Measurements from ENCODE around the gene MTG2.

MTG2 gene

DNA sequence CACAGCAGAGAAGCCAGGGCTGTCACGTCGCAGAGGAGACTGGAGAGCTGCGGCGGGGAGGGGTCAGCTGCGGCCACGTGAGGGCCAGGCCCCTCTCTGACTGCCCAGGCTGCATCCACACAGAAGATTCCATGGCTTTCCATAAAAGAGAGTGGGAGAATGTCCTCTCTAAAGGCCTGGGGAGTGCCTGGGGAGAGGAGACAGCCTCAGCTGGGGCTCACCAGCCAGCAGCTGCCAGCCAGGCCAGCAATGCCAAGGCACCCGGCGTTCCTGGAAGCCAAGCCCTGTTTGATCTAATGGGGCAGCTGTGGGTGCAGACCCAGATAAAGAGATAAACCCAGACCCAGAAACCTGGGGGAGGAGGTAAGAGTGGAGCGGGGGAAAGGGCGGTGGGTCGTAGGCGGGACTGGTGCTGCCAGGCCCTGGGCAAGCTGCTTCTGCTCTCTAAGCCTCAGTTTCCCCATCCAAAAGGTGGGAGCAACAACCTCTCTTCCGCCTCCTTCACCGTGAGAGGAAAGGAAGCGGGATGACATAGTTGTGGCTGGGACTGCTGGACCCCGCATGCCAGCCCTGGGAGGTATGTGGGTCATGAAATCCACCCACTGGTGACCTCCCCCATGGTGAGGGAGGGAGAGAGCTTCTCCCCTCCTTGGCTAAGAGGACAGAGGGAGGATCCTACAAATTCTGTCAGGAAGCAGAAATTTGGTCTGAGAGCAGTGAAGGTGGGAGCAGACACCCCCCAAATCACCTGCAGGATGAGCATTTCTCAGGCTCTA, 52.4 kb downstream of the MTG2 start:
- Histone ChIP-seq H3K9me3 (ENCODE audit: control insufficient read depth in 1 of 2, low read length in 2 of 2) (no peaks in the 10 kb centered on the region), H3K27me3 (ENCODE audit: low read depth, low read length) (no peaks in the 10 kb centered on the region), H3K27ac (ENCODE audit: low read length) (no peak overlapping the region), H3K4me3 (ENCODE audit: low read depth in 1 of 2, low read length in 2 of 2) (no peak overlapping the region), H3K4me1 (ENCODE audit: control insufficient read depth in 1 of 2, insufficient read depth in 2 of 2, low read length in 2 of 2) (peaks cover 0 to 13% of the 10 kb centered on the region in 2 donors), H3K36me3 (ENCODE audit: control insufficient read depth in 1 of 2, insufficient read depth in 2 of 2, low read length in 2 of 2) (no peaks in the 10 kb centered on the region)

DNA sequence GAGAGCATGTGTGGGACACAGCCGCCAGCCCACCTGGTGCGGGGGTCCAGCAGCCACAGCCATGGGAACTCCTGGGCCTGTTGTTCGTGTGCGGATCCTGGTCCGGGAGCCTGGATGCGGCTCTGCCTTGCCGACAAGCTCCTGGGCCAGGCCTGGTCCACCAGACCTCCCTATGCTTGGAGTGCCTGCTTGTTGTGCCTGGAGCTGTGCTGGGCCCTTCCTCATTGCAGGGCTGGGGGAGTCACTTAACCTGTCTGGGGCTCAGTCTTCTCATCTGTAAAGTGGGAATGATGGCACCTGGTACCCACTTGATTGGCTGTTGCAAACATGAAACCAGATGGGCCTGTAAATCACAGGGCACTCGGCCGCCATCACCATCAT, 52.9 kb downstream of the MTG2 start:
- Histone ChIP-seq H3K27ac (ENCODE audit: low read length) (no peak overlapping the region), H3K4me1 (ENCODE audit: control insufficient read depth in 1 of 2, insufficient read depth in 2 of 2, low read length in 2 of 2) (peaks cover 0 to 13% of the 10 kb centered on the region in 2 donors), H3K27me3 (ENCODE audit: low read depth, low read length) (no peaks in the 10 kb centered on the region)

DNA sequence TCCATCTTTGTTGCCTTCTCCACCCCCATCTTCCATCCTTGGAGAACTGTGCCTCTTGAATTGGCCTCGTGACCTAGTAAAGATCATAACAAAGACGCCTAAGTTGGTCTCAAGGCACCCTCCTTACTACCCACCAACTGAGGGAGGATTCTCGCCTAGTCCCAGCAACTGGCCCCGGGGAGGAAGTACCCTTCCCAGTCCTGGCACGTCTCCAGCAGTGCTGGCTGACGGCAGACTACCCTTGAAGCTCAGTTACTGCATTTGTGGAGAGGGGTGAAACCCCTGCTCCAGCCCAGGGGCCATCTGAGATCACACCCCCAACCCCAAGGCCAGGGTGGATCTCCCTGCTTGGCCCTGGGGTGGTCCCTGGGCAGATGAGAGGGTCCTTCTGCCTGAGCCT, 53.4 kb downstream of the MTG2 start:
- Histone ChIP-seq H3K4me1 (ENCODE audit: control insufficient read depth in 1 of 2, insufficient read depth in 2 of 2, low read length in 2 of 2) (peaks cover 0 to 13% of the 10 kb centered on the region in 2 donors), H3K27ac (ENCODE audit: low read length) (no peak overlapping the region), H3K9me3 (ENCODE audit: control insufficient read depth in 1 of 2, low read length in 2 of 2) (no peaks in the 10 kb centered on the region), H3K36me3 (ENCODE audit: control insufficient read depth in 1 of 2, insufficient read depth in 2 of 2, low read length in 2 of 2) (peaks cover 0 to under 1% of the 10 kb centered on the region in 2 donors), H3K4me3 (ENCODE audit: low read depth in 1 of 2, low read length in 2 of 2) (no peak overlapping the region), H3K27me3 (ENCODE audit: low read depth, low read length) (no peaks in the 10 kb centered on the region)

More for the DNA sequence above, 52.9 kb downstream of the MTG2 start:
- Histone ChIP-seq H3K4me3 (ENCODE audit: low read depth in 1 of 2, low read length in 2 of 2) (no peak overlapping the region), H3K9me3 (ENCODE audit: control insufficient read depth in 1 of 2, low read length in 2 of 2) (no peaks in the 10 kb centered on the region), H3K36me3 (ENCODE audit: control insufficient read depth in 1 of 2, insufficient read depth in 2 of 2, low read length in 2 of 2) (no peaks in the 10 kb centered on the region)

- Histone ChIP-seq H3K9me3 (ENCODE audit: control insufficient read depth in 1 of 2, low read length in 2 of 2) (no peaks in the 10 kb centered on the region), H3K4me3 (ENCODE audit: low read depth in 1 of 2, low read length in 2 of 2) (no peak overlapping the region), H3K27ac (ENCODE audit: low read length) (no peak overlapping the region), H3K36me3 (ENCODE audit: control insufficient read depth in 1 of 2, insufficient read depth in 2 of 2, low read length in 2 of 2) (peaks cover 0 to 5% of the 10 kb centered on the region in 2 donors), H3K4me1 (ENCODE audit: control insufficient read depth in 1 of 2, insufficient read depth in 2 of 2, low read length in 2 of 2) (peaks cover 0 to 13% of the 10 kb centered on the region in 2 donors), H3K27me3 (ENCODE audit: low read depth, low read length) (no peaks in the 10 kb centered on the region)
Observed at GRCh38 chr20:62236766-62237513, 54.1 kb downstream of the MTG2 start.

- H3K27ac ChIP-seq (ENCODE audit: low read length) = no peak overlapping the region
- peaks cover 5 to 13% of the 10 kb centered on the region in 2 donors for H3K4me1 ChIP-seq (ENCODE audit: control insufficient read depth in 1 of 2, insufficient read depth in 2 of 2, low read length in 2 of 2)
- peaks cover 0 to 5% of the 10 kb centered on the region in 2 donors for H3K36me3 ChIP-seq (ENCODE audit: control insufficient read depth in 1 of 2, insufficient read depth in 2 of 2, low read length in 2 of 2)
- peak overlapping the region; percentile 28 to 73 for H3K4me3 ChIP-seq (ENCODE audit: low read depth in 1 of 2, low read length in 2 of 2)
- H3K9me3 ChIP-seq (ENCODE audit: control insufficient read depth in 1 of 2, low read length in 2 of 2) = no peaks in the 10 kb centered on the region
- no peaks in the 10 kb centered on the region for H3K27me3 ChIP-seq (ENCODE audit: low read depth, low read length)
Observed at GRCh38 chr20:62237514-62237800, 54.6 kb downstream of the MTG2 start.

- H3K27me3 ChIP-seq (ENCODE audit: low read depth, low read length) = no peaks in the 10 kb centered on the region
- peaks cover 0 to 5% of the 10 kb centered on the region in 2 donors for H3K36me3 ChIP-seq (ENCODE audit: control insufficient read depth in 1 of 2, insufficient read depth in 2 of 2, low read length in 2 of 2)
- peaks cover 5 to 13% of the 10 kb centered on the region in 2 donors for H3K4me1 ChIP-seq (ENCODE audit: control insufficient read depth in 1 of 2, insufficient read depth in 2 of 2, low read length in 2 of 2)
- no peaks in the 10 kb centered on the region for H3K9me3 ChIP-seq (ENCODE audit: control insufficient read depth in 1 of 2, low read length in 2 of 2)
- H3K27ac ChIP-seq (ENCODE audit: low read length) = peak within 1 kb of the TSS; percentile 74
- H3K4me3 ChIP-seq (ENCODE audit: low read depth in 1 of 2, low read length in 2 of 2) = peak within 1 kb of the TSS; percentile 74 to 75
Observed at GRCh38 chr20:62237801-62238568, 55.2 kb downstream of the MTG2 start, which contains the start of gene OSBPL2. OSBPL2 (plus strand) TSS chr20:62238521; CDS start chr20:62256185, 17,664 bp downstream.

DNA sequence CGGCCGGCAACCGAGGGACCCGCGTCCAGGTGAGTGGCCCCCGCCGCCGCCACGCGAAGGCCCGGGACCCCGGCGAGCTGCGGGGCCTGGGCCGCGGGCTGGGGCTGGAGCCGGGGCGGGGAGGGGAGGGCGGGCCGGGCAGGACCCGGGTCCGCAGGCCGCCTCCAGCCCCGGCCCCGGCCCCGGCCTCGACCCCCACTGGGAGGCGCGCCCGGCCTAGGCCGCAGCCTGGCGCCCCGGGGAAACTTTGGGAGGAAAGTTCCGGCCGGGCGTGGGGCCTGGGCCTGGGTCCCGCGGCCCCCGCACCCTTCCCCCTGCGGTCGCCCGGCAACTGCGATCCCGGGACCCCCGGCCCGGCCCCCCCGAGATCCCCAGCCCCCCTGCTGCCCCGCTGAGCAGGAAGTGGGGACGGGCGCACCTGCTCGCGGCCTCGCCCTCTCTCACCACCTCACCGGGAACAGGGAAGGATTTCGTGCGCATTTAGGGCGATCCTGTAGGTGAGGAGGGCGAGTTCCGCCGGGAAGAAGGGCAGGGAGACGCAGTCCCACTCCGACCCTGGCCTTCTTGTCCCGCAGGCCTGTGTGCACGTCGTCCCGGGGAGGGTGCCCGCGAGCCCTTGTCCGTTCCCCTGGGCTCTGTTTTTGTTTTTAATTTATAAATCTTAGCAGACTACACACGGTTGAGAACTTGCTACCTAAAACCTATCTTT, 55.9 kb downstream of the MTG2 start:
- no peaks in the 10 kb centered on the region for H3K9me3 ChIP-seq (ENCODE audit: control insufficient read depth in 1 of 2, low read length in 2 of 2)
- H3K27me3 ChIP-seq (ENCODE audit: low read depth, low read length) = no peaks in the 10 kb centered on the region
- H3K27ac ChIP-seq (ENCODE audit: low read length) = peak overlapping the region; percentile 74
- peak overlapping the region; percentile 74 to 75 for H3K4me3 ChIP-seq (ENCODE audit: low read depth in 1 of 2, low read length in 2 of 2)
- H3K4me1 ChIP-seq (ENCODE audit: control insufficient read depth in 1 of 2, insufficient read depth in 2 of 2, low read length in 2 of 2) = peaks cover 5 to 13% of the 10 kb centered on the region in 2 donors
- H3K36me3 ChIP-seq (ENCODE audit: control insufficient read depth in 1 of 2, insufficient read depth in 2 of 2, low read length in 2 of 2) = peaks cover 0 to 5% of the 10 kb centered on the region in 2 donors

DNA sequence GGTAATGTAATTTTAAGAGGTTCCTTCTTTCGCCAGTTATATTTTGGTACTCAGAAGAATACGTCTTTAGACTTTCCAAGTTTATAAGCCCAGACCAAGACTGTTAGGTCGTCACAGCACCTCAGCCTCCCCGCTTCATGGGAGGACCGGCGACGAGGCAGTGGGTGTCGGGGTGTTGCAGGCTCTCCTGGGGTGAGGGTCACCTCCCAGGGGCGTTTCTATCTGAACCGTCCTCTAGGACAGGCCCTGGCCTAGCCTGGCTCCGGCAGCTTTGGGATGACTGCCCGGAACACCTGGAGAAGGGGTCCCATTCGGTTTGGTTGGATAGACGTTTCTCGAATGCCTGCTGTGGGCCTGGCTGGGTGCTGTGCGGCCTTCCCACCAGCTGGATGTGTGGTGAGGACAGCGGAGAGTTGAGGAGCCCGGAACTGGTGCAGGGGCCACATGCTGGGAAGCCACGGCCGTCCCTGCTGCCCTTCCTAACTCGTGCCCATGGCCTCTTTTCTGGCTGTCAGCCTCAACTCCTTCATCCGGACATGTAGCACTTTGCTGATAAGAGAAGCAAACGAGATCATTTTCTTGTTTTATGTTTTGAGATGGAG, 56.6 kb downstream of the MTG2 start:
- peak overlapping the region; percentile 74 for H3K27ac ChIP-seq (ENCODE audit: low read length)
- no peaks in the 10 kb centered on the region for H3K27me3 ChIP-seq (ENCODE audit: low read depth, low read length)

GRCh38 chr20:62240020-62240685, 57.3 kb downstream of the MTG2 start:
- H3K27me3 ChIP-seq (ENCODE audit: low read depth, low read length) = no peaks in the 10 kb centered on the region
- H3K4me3 ChIP-seq (ENCODE audit: low read depth in 1 of 2, low read length in 2 of 2) = peak overlapping the region in 1 of 2 donors; percentile 74
- H3K9me3 ChIP-seq (ENCODE audit: control insufficient read depth in 1 of 2, low read length in 2 of 2) = no peaks in the 10 kb centered on the region
- H3K36me3 ChIP-seq (ENCODE audit: control insufficient read depth in 1 of 2, insufficient read depth in 2 of 2, low read length in 2 of 2) = peaks cover 0 to 10% of the 10 kb centered on the region in 2 donors
- H3K4me1 ChIP-seq (ENCODE audit: control insufficient read depth in 1 of 2, insufficient read depth in 2 of 2, low read length in 2 of 2) = peaks cover 5 to 18% of the 10 kb centered on the region in 2 donors
- H3K27ac ChIP-seq (ENCODE audit: low read length) = no peak overlapping the region

More for the DNA sequence above, 56.6 kb downstream of the MTG2 start:
- Histone ChIP-seq H3K9me3 (ENCODE audit: control insufficient read depth in 1 of 2, low read length in 2 of 2) (no peaks in the 10 kb centered on the region), H3K4me1 (ENCODE audit: control insufficient read depth in 1 of 2, insufficient read depth in 2 of 2, low read length in 2 of 2) (peaks cover 5 to 13% of the 10 kb centered on the region in 2 donors), H3K4me3 (ENCODE audit: low read depth in 1 of 2, low read length in 2 of 2) (peak overlapping the region; percentile 74 to 75), H3K36me3 (ENCODE audit: control insufficient read depth in 1 of 2, insufficient read depth in 2 of 2, low read length in 2 of 2) (peaks cover 0 to 6% of the 10 kb centered on the region in 2 donors)

DNA sequence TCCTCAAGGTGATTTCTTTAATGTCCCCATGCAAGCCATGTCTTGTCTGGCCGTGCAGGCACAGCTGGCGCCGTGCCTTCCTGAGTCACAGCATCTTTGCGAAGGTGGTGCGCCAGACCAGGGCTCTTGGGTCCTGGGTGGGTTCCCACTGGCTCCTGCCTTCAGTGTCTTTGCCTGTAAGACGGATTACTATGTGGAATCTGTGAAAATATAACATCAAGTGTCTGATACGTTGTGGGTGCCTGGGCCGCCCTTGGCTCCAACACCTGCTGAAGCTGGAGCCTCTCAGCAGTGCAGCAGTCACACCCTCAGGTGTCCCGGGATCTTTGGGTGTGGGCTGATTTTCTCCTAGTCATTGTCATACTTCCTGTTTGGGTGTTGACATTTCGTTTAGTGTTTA, 58.7 kb downstream of the MTG2 start:
- Histone ChIP-seq H3K4me3 (ENCODE audit: low read depth in 1 of 2, low read length in 2 of 2) (no peak overlapping the region), H3K27me3 (ENCODE audit: low read depth, low read length) (no peaks in the 10 kb centered on the region), H3K27ac (ENCODE audit: low read length) (no peak overlapping the region), H3K9me3 (ENCODE audit: control insufficient read depth in 1 of 2, low read length in 2 of 2) (no peaks in the 10 kb centered on the region), H3K4me1 (ENCODE audit: control insufficient read depth in 1 of 2, insufficient read depth in 2 of 2, low read length in 2 of 2) (peaks cover 5 to 18% of the 10 kb centered on the region in 2 donors), H3K36me3 (ENCODE audit: control insufficient read depth in 1 of 2, insufficient read depth in 2 of 2, low read length in 2 of 2) (peaks cover 0 to 14% of the 10 kb centered on the region in 2 donors)

Data from muscle layer of duodenum (tissue), 2 donors.